Measurements from ENCODE around the gene ZNF280D. TPM values are rescaled to one million over a fixed set of nuclear protein-coding genes. Genes with fewer than 3 reads are reported as not detected.

Gene ZNF280D
- total RNA-seq: 13.0 and 16.8 TPM in 2 replicates

GRCh38 chr15:56733136-56734012 is at the start of gene ZNF280D:
ZNF280D (minus strand) TSS chr15:56733509; CDS start chr15:56707109, 26,400 bp downstream.

Other genes starting within 250 kb of the ZNF280D start
- gene TCF12, start 185.1 kb upstream of the ZNF280D start, total RNA-seq: 47.7 and 55.2 TPM in 2 replicates